Erythroblast (primary cell): Measurements from ENCODE around the gene LSAMP.

Experiments
- GATA1 ChIP-seq: IDR thresholded peaks from 2 replicates; pipeline ENCODE4 v1.6.1; 2011; ENCODE audit warnings: low read depth, mild to moderate bottlenecking, control low read depth, low read length, moderate library complexity
- POLR2A ChIP-seq: IDR thresholded peaks from 2 replicates; pipeline ENCODE4 v1.6.1; 2011; ENCODE audit warnings: mild to moderate bottlenecking, low read length

GRCh38 chr3:116302087-116302747 lies 143.1 kb downstream of the LSAMP start:
- TF ChIP-seq POLR2A (no peak), GATA1 (no peak)
